T-helper 2 cell treated with Interferon-gamma antibody and Interleukin-4, amounts not matched to agents 5 μg/mL and 100 μg/mL, for 36 hours (primary cell): ENCODE measurements around the gene ACOT4.
A peak's percentile ranks its signal among the peaks of the same experiment; 100 is the strongest.
"Not testable (repeated sequence)": the region's sequence is repeated elsewhere in the genome, so short reads cannot be mapped to it uniquely, and the experiment has no call there.

Experiments
- DNase-seq: peaks from one replicate; pipeline ENCODE4 v3.0.0; 2021; ENCODE audit warnings: low spot score
- H3K27ac Mint-ChIP-seq: one replicate; pipeline ENCODE4 v1.8.0; 2021; ENCODE audit warnings: mild to moderate bottlenecking, mixed read lengths
- H3K27me3 Mint-ChIP-seq: one replicate; pipeline ENCODE4 v1.8.0; 2021; ENCODE audit warnings: low read depth, mixed read lengths
- H3K36me3 Mint-ChIP-seq: one replicate; pipeline ENCODE4 v1.8.0; 2021; ENCODE audit warnings: low read depth, mixed read lengths
- H3K4me1 Mint-ChIP-seq: one replicate; pipeline ENCODE4 v1.8.0; 2021; ENCODE audit warnings: low read depth, mixed read lengths
- H3K4me3 Mint-ChIP-seq: one replicate; pipeline ENCODE4 v1.8.0; 2022; ENCODE audit warnings: mild to moderate bottlenecking, moderate library complexity, mixed read lengths
- H3K9me3 Mint-ChIP-seq: one replicate; pipeline ENCODE4 v1.8.0; 2021; ENCODE audit warnings: mixed read lengths

The ACOT4 gene

DNA sequence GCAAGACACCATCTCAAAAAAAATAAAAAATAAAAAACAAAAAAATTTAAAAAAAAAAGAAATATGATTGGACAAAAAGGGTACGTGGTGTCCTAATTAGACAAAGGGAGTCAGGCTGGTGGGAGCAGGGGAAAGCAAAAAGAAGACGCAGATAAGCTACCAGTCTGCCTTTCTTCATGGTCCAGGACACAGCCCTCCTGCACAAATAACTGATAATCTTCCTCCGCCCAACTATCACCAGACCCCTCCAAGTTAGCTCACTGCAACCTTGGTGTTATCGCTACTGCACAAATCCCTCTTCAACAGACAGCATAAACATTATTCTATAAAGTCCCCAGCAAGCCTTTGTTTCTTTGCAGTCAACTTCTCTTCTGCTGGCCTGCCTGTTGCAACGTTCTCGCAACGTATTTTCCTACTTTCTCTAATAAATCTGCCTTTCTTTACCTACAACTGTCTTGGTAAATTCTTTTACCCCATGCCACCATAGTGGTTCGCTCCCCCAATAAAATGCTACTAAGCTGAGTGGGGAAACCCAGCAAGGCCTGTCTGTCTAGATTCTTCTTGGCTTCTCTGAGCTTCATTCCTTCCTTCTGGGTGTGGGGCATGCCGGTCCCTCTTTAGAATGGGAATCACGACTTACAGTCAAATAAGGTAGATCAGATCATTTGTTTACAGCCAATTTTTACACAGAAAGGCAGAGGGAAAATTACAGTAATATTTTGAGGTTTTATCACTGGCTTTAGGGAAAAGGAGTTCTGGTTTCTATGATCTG, 38.5 kb downstream of the ACOT4 start:
- Mint-ChIP-seq H3K9me3 (no peaks in the 10 kb centered on the region), H3K4me3 (no peak overlapping the region), H3K4me1 (peaks cover 4% of the 10 kb centered on the region), H3K27me3 (peaks cover 22% of the 10 kb centered on the region), H3K27ac (no peak overlapping the region), H3K36me3 (no peaks in the 10 kb centered on the region)
- DNase-seq, result no peak

DNA sequence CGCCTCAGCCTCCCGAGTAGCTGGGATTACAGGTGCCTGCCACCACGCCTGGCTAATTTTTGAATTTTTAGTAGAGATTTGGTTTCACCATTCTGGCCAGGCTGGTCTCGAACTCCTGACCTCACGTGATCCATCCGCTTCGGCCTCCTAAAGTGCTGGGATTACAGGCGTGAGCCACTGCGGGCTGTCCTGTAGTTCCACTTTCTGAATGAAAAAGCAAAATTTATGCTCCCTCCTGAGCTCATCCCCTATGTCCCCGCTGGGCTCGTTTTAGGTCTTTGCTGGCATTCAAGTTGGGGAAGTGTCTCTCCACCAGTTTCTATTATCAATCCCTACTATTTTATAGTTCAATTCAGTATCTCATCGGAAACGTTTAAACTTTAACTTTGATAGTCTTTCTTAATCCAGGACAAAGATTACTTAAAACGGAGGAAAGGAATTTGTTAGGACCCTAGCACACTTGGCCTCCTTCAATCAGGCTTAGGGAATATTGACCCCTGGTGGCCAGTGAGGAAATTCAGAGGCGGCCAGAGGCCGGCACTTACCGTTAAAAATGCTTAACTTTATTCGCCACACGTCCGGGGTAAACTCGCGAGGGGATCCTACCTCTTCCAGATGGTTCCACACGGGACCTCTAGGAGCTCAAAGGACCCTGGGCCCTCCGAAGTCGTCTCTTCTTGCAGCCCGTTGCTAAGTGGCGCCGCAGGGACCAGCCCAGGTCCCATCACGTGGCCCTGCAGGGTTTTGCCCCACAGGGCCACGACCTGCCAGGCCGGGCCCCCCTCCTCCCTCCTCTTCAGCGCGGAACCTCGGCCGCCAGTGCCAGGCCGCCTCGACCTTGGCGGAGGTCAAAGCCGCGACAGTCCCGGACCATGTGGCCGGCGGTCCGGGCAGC, 41.7 kb downstream of the ACOT4 start:
- Mint-ChIP-seq H3K9me3 (no peaks in the 10 kb centered on the region), H3K4me3 (peak overlapping the region; percentile 66), H3K36me3 (no peaks in the 10 kb centered on the region), H3K27ac (no peak overlapping the region), H3K4me1 (peaks cover 4% of the 10 kb centered on the region), H3K27me3 (peaks cover 34% of the 10 kb centered on the region)
- DNase-seq, result peak; percentile 43

DNA sequence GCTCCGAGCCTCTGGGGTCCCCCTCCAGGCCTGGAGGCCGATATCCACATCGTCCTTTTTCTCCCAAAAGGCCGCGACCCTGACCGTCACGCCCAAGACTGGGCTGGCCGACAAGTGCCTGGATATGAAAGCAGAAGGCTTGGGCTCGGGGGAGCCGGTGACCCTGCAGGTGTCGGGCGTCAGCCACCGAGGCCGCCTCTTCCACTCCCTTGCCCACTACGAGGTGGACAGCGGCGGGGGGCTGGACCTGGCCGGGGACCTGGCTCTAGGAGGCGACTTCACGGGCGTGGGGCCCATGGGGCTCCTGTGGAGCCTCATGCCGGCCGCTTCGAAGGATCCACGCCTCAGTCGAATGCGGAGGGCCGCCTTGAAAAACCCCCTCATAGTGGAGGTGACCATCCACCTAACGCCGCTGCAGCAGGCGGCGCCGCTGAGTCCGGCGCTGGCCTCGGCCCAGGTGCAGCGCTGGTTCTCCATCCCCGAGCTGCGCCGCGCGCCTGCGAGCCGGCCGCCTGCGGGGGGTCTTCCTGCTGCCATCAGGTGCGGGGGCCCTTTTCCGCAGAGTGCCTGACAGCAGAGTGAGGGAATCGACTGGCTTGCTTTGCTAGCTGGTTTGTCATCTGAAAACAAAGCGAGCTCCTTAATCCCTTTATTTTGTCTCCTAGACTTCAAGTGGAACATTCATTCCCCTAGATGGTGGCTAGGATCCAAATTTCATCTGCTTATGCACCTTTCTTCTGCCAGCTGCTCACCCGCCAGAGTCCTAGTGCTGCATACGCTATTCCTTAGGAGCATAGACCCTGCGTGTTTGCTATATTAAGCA, 42.5 kb downstream of the ACOT4 start:
- H3K27ac Mint-ChIP-seq, result no peak overlapping the region
- peak overlapping the region; percentile 66 for H3K4me3 Mint-ChIP-seq
- peaks cover 6% of the 10 kb centered on the region for H3K4me1 Mint-ChIP-seq
- no peaks in the 10 kb centered on the region for H3K9me3 Mint-ChIP-seq
- peaks cover 33% of the 10 kb centered on the region for H3K27me3 Mint-ChIP-seq
- no peak for DNase-seq
- no peaks in the 10 kb centered on the region for H3K36me3 Mint-ChIP-seq

DNA sequence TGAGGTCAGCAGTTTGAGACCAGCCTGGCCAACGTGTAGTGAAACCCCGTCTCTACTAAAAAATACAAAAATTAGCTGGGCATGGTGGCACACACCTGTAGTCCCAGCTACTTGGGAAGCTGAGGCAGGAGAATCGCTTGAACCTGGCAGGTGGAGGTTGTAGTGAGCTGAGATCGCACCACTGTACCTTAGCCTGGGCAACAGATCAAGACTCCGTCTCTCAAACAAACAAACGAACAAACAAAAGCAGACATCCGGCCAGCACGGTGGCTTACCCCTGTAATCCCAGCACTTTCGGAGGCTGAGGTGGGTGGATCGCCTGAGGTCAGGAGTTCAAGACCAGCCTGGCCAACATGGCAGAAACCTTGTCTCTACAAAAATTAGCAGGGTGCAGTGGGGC, 44.7 kb downstream of the ACOT4 start:
- peaks cover 24% of the 10 kb centered on the region for H3K27me3 Mint-ChIP-seq
- H3K9me3 Mint-ChIP-seq, H3K27ac Mint-ChIP-seq, DNase-seq, H3K36me3 Mint-ChIP-seq, H3K4me1 Mint-ChIP-seq, H3K4me3 Mint-ChIP-seq: not testable (repeated sequence)

DNA sequence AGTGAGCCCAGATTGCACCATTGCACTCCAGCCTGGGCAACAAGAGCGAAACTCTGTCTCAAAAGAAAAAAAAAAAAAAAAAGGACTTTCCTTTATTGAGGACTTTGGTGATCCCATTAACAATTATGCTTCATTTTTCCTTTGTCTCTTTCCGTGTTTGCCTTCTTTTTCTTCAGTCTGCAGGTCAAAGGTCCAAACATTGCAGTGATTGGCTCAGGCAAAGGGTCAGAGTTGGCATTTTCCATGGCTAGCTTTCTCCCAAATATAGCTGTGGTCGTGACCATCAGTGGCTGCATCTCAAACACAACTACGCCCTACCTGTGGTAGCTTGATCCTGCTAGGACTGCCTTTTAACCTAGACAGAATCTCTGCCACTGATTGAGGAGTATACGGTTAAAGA, 46.2 kb downstream of the ACOT4 start:
- Mint-ChIP-seq H3K4me3 (no peak overlapping the region), H3K36me3 (no peaks in the 10 kb centered on the region), H3K27me3 (peaks cover 24% of the 10 kb centered on the region), H3K27ac (no peak overlapping the region), H3K9me3 (no peaks in the 10 kb centered on the region), H3K4me1 (peaks cover 6% of the 10 kb centered on the region)
- DNase-seq, result no peak

DNA sequence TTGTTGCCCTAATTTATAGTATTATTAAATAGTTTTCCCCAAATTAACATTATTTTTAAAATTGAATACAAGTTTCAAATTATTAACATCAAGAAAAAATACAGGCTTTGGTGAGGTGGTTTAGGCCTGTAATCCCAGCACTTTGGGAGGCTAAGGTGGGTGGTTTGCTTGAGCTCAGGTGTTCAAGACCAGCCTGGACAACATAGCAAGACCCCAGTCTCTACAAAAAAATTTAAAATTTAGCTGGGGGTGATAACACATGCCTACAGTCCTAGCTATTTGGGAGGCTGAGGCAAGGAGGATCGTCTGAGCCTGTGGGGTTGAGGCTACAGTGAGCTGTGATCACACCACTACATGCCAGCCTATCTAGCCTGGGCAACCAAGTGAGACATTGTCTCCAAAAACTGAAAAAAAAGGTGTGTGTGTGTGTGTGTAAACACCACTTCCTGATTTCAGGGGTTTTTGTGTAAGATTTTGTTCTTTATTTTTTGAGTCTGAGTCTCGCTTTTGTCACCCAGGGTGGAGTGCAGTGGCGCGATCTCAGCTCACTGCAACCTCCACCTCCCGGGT, 49.2 kb downstream of the ACOT4 start:
- no peak for DNase-seq
- H3K9me3 Mint-ChIP-seq, result no peaks in the 10 kb centered on the region
- H3K4me3 Mint-ChIP-seq, result no peak overlapping the region
- no peaks in the 10 kb centered on the region for H3K36me3 Mint-ChIP-seq
- H3K27ac Mint-ChIP-seq, result no peak overlapping the region
- peaks cover 7% of the 10 kb centered on the region for H3K27me3 Mint-ChIP-seq
- H3K4me1 Mint-ChIP-seq, result peaks cover 16% of the 10 kb centered on the region

DNA sequence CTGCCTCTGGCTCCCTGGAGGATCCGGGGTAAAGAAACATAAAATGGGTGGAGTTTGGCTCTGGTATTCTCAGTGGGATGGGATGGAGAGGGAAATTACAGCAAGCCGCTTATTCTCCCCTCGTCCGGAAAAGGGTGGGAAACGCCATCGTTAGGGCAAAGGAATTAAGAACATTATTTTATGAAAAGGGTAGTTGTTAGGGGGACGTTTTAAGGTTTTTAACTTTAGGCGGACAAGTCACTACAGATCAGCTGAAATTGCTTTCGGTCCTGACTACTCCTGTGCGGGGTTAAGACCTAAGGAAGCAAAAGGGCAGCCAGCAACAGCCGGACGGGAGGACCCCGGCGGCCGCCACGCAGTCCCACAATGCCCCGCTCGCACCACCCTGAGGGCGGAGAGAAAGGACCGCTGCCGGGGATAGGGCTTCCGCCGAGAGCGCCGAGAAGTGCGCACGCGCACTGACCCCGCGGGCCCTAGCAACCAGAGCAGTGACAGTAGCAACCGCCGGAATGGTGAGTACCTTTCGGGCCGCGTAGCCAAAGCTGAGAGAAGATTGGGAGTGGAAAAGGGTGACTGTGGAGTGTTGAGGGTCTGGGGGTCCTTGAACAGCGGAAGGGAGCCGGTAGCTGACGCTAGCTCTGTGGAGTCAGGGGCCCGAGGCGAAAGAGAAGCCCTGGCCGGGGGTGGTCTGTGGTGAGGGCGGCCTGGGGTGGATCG, 53.0 kb downstream of the ACOT4 start, which contains the start of gene DNAL1:
Gene DNAL1, plus strand, starts transcription at position 456 of the 717 bp plus-strand sequence. Its CDS starts 54 bp downstream, at position 510.
- Mint-ChIP-seq H3K4me3 (peak within 1 kb of the TSS; percentile 98), H3K27ac (peak within 1 kb of the TSS; percentile 93), H3K4me1 (peaks cover 14% of the 10 kb centered on the region), H3K36me3 (no peaks in the 10 kb centered on the region), H3K9me3 (no peaks in the 10 kb centered on the region), H3K27me3 (no peaks in the 10 kb centered on the region)
- peak; percentile 94 for DNase-seq

DNA sequence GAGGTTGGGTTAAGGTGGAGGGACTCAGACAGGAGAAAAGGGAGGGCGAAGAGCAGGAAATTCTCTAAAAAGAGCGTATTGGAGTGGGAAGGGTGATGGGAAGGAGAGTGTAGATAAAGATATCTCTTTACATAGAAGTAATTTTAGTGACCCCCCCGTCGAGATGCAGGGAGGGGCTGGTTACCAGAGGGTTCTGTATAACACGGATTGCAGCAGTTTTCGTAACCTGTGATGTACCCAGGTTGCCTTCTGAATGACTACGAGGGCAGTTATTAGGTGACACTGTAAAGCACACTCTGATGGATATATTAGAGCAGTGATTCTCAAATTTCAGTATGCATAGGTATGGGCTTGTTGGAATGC, 53.6 kb downstream of the ACOT4 start:
- no peaks in the 10 kb centered on the region for H3K27me3 Mint-ChIP-seq
- no peaks in the 10 kb centered on the region for H3K36me3 Mint-ChIP-seq
- no peak for DNase-seq
- no peaks in the 10 kb centered on the region for H3K9me3 Mint-ChIP-seq
- peak overlapping the region; percentile 98 for H3K4me3 Mint-ChIP-seq
- peak overlapping the region; percentile 93 for H3K27ac Mint-ChIP-seq
- H3K4me1 Mint-ChIP-seq, result peaks cover 14% of the 10 kb centered on the region
